Neural cell (in vitro differentiated cells): ENCODE measurements around the gene CLDN2. TPM values are rescaled to one million over a fixed set of nuclear protein-coding genes. Genes with fewer than 3 reads are reported as not detected.

Experiments used
- H2AFZ ChIP-seq: fragments of 200-600, 300-800 bp; sonication (generic), shearing (Covaris generic); 2 replicates; pipeline ENCODE4 v1.6.0; 2014; ENCODE audit warnings: low read depth, mild to moderate bottlenecking, antibody characterized with exemption, low read length, moderate library complexity
- H3F3A ChIP-seq: fragments of 200-600 bp; shearing (Covaris generic); 2 replicates; pipeline ENCODE4 v1.6.1; 2016; ENCODE audit warnings: mild to moderate bottlenecking, moderate library complexity, mixed read lengths, antibody characterized with exemption, low read length; ENCODE audit not compliant: insufficient read depth, poor library complexity, severe bottlenecking
- H3K27ac ChIP-seq: fragments of 200-600, 300-800 bp; sonication (generic), shearing (Covaris generic); 2 replicates; pipeline ENCODE4 v1.5.1; 2014; ENCODE audit warnings: mild to moderate bottlenecking, low read length, moderate library complexity
- H3K27me3 ChIP-seq: fragments of 300-800, 200-600 bp; sonication (generic), shearing (Covaris generic); 2 replicates; pipeline ENCODE4 v1.6.0; 2014; ENCODE audit warnings: mild to moderate bottlenecking, low read depth, low read length, moderate library complexity; ENCODE audit not compliant: insufficient read depth
- H3K36me3 ChIP-seq: fragments of 300-800, 200-600 bp; sonication (generic), shearing (Covaris generic); 2 replicates; pipeline ENCODE4 v1.5.1; 2014; ENCODE audit warnings: mild to moderate bottlenecking, antibody characterized with exemption, low read length, moderate library complexity; ENCODE audit not compliant: insufficient read depth
- H3K4me2 ChIP-seq: fragments of 300-800, 200-600 bp; sonication (generic), shearing (Covaris generic); 2 replicates; pipeline ENCODE4 v1.6.0; 2014; ENCODE audit warnings: mild to moderate bottlenecking, low read length
- H3K4me3 ChIP-seq: fragments of 300-800, 200-600 bp; sonication (generic), shearing (Covaris generic); 2 replicates; pipeline ENCODE4 v1.5.1; 2014; ENCODE audit warnings: mild to moderate bottlenecking, low read length, moderate library complexity
- H3K79me2 ChIP-seq: fragments of 200-600 bp; shearing (Covaris generic); replicated peaks from 2 replicates; pipeline ENCODE4 v1.6.0; 2014; ENCODE audit warnings: mild to moderate bottlenecking, low read length, moderate library complexity; ENCODE audit not compliant: insufficient read depth
- H3K9ac ChIP-seq: fragments of 300-800, 200-600 bp; sonication (generic), shearing (Covaris generic); 2 replicates; pipeline ENCODE4 v1.6.1; 2016; ENCODE audit warnings: mild to moderate bottlenecking, low read length, mixed read lengths
- H3K9me2 ChIP-seq: fragments of 200-600 bp; shearing (Covaris generic); 2 replicates; pipeline ENCODE4 v1.6.1; 2016; ENCODE audit warnings: mild to moderate bottlenecking, low read length, mixed read lengths; ENCODE audit not compliant: insufficient read depth
- H3K9me3 ChIP-seq: fragments of 200-600, 300-800 bp; sonication (generic), shearing (Covaris generic); 2 replicates; pipeline ENCODE4 v1.6.1; 2016; ENCODE audit warnings: mild to moderate bottlenecking, mixed run types, low read length, moderate library complexity, mixed read lengths
- H4K20me1 ChIP-seq: fragments of 200-600 bp; shearing (Covaris generic); 2 replicates; pipeline ENCODE4 v1.6.1; 2016; ENCODE audit warnings: mild to moderate bottlenecking, mixed run types; ENCODE audit not compliant: insufficient read depth
- EP300 ChIP-seq: fragments of 450-650 bp; conservative IDR thresholded peaks from 2 replicates; pipeline ENCODE4 v1.6.1; 2014; ENCODE audit warnings: antibody characterized with exemption, mild to moderate bottlenecking, moderate library complexity; ENCODE audit not compliant: poor library complexity, severe bottlenecking
- EZH2 ChIP-seq: fragments of 200-600, 300-800 bp; shearing (Covaris generic), sonication (generic); IDR thresholded peaks from 2 replicates; pipeline ENCODE4 v1.6.1; 2014; ENCODE audit warnings: antibody characterized with exemption, low read length, borderline replicate concordance, mild to moderate bottlenecking; ENCODE audit not compliant: insufficient read depth, poor library complexity, severe bottlenecking
- MXI1 ChIP-seq: fragments of 450-650 bp; conservative IDR thresholded peaks from 2 replicates; pipeline ENCODE4 v1.6.1; 2014; ENCODE audit warnings: antibody characterized with exemption, mild to moderate bottlenecking; ENCODE audit not compliant: poor library complexity, severe bottlenecking
- POLR2AphosphoS5 ChIP-seq: IDR thresholded peaks from 2 replicates; pipeline ENCODE4 v1.6.1; 2012
- RAD21 ChIP-seq: fragments of 450-650 bp; conservative IDR thresholded peaks from 2 replicates; pipeline ENCODE4 v1.6.1; 2014; ENCODE audit warnings: antibody characterized with exemption, mild to moderate bottlenecking, moderate library complexity
- SMC3 ChIP-seq: fragments of 450-650 bp; conservative IDR thresholded peaks from 2 replicates; pipeline ENCODE4 v1.6.1; 2014; ENCODE audit warnings: antibody characterized with exemption, mild to moderate bottlenecking, moderate library complexity; ENCODE audit not compliant: poor library complexity
- TAF1 ChIP-seq: IDR thresholded peaks from 2 replicates; pipeline ENCODE4 v1.6.1; 2012; ENCODE audit warnings: low read depth
- polyA plus RNA-seq: library from polyadenylated mRNA; depleted of rRNA; stranded (reverse); fragments of >200 nt; gene quantifications from 2 replicates; pipeline ENCODE4 v1.2.3, GENCODE V29; 2014
- TF ChIP-seq, protein P1 (sequence below): IDR thresholded peaks from 2 replicates; pipeline ENCODE4 v1.6.1; 2012; ENCODE audit warnings: borderline replicate concordance
- TF ChIP-seq, protein P2 (sequence below): fragments of 450-650 bp; IDR thresholded peaks from 2 replicates; pipeline ENCODE4 v1.5.1; 2014; ENCODE audit warnings: antibody characterized with exemption, mild to moderate bottlenecking, moderate library complexity; ENCODE audit not compliant: poor library complexity, severe bottlenecking

The CLDN2 gene
- polyA plus RNA-seq, 1 donor from 2014 or later, result not detected

GRCh38 chrX:106921637-106922036 is 1.4 kb downstream of the CLDN2 start (continued):
- TF ChIP-seq MXI1 (no peak), EZH2 (no peak)

DNA sequence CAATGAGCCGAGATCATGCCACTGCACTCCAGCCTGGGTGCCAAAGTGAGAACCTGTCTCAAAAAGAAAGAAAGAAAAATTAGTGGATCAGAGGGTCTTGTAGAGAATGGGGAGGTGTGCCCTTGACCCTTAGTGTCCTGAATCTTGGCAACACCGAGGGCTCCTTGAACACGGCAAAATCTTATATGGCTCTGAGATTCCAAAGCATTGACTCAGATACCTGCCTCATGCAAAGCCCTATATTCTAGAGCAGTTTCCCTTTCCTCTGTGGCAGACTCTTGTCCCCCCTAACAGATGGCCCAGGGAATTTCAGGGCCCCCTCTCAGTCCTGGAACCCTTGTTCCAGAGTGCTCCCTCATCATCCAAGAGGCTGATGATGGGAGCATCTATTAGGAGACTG is 6.8 kb downstream of the CLDN2 start:
- H3K9ac ChIP-seq, result no peak overlapping the region
- TF ChIP-seq RAD21, result no peak
- no peak for TF ChIP-seq POLR2AphosphoS5
- TF ChIP-seq, protein P1, sequence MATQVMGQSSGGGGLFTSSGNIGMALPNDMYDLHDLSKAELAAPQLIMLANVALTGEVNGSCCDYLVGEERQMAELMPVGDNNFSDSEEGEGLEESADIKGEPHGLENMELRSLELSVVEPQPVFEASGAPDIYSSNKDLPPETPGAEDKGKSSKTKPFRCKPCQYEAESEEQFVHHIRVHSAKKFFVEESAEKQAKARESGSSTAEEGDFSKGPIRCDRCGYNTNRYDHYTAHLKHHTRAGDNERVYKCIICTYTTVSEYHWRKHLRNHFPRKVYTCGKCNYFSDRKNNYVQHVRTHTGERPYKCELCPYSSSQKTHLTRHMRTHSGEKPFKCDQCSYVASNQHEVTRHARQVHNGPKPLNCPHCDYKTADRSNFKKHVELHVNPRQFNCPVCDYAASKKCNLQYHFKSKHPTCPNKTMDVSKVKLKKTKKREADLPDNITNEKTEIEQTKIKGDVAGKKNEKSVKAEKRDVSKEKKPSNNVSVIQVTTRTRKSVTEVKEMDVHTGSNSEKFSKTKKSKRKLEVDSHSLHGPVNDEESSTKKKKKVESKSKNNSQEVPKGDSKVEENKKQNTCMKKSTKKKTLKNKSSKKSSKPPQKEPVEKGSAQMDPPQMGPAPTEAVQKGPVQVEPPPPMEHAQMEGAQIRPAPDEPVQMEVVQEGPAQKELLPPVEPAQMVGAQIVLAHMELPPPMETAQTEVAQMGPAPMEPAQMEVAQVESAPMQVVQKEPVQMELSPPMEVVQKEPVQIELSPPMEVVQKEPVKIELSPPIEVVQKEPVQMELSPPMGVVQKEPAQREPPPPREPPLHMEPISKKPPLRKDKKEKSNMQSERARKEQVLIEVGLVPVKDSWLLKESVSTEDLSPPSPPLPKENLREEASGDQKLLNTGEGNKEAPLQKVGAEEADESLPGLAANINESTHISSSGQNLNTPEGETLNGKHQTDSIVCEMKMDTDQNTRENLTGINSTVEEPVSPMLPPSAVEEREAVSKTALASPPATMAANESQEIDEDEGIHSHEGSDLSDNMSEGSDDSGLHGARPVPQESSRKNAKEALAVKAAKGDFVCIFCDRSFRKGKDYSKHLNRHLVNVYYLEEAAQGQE, result no peak
- no peak for TF ChIP-seq MXI1
- TF ChIP-seq, protein P2, sequence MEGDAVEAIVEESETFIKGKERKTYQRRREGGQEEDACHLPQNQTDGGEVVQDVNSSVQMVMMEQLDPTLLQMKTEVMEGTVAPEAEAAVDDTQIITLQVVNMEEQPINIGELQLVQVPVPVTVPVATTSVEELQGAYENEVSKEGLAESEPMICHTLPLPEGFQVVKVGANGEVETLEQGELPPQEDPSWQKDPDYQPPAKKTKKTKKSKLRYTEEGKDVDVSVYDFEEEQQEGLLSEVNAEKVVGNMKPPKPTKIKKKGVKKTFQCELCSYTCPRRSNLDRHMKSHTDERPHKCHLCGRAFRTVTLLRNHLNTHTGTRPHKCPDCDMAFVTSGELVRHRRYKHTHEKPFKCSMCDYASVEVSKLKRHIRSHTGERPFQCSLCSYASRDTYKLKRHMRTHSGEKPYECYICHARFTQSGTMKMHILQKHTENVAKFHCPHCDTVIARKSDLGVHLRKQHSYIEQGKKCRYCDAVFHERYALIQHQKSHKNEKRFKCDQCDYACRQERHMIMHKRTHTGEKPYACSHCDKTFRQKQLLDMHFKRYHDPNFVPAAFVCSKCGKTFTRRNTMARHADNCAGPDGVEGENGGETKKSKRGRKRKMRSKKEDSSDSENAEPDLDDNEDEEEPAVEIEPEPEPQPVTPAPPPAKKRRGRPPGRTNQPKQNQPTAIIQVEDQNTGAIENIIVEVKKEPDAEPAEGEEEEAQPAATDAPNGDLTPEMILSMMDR, result no peak
- TF ChIP-seq EZH2, result no peak
- no peak for TF ChIP-seq EP300
- no peak for TF ChIP-seq TAF1
- TF ChIP-seq SMC3, result no peak
- no peaks in the 10 kb centered on the region for H3K9me2 ChIP-seq
- no peaks in the 10 kb centered on the region for H4K20me1 ChIP-seq
- H3K27ac ChIP-seq, result no peak overlapping the region
- no peaks in the 10 kb centered on the region for H3K9me3 ChIP-seq
- H3K36me3 ChIP-seq, result no peaks in the 10 kb centered on the region
- H3K4me2 ChIP-seq, result no peak overlapping the region
- H3K4me3 ChIP-seq, result no peak overlapping the region
- H2AFZ ChIP-seq, result no peak overlapping the region
- H3F3A ChIP-seq, result no peaks in the 10 kb centered on the region
- no peaks in the 10 kb centered on the region for H3K27me3 ChIP-seq
- H3K79me2 ChIP-seq, result no peaks in the 10 kb centered on the region

GRCh38 chrX:106927700-106928099 is 7.5 kb downstream of the CLDN2 start:
- H3K4me3 ChIP-seq, result no peak overlapping the region
- H3K9ac ChIP-seq, result no peak overlapping the region
- H3K9me3 ChIP-seq, result no peaks in the 10 kb centered on the region
- H2AFZ ChIP-seq, result no peak overlapping the region
- H4K20me1 ChIP-seq, result no peaks in the 10 kb centered on the region
- no peak overlapping the region for H3K27ac ChIP-seq
- H3K9me2 ChIP-seq, result no peaks in the 10 kb centered on the region
- no peak overlapping the region for H3K4me2 ChIP-seq
- H3K36me3 ChIP-seq, result no peaks in the 10 kb centered on the region
- no peaks in the 10 kb centered on the region for H3F3A ChIP-seq
- H3K79me2 ChIP-seq, result no peaks in the 10 kb centered on the region
- H3K27me3 ChIP-seq, result no peaks in the 10 kb centered on the region
- TF ChIP-seq, protein P2, result no peak
- TF ChIP-seq POLR2AphosphoS5 (no peak), MXI1 (no peak), TAF1 (no peak), SMC3 (no peak), RAD21 (no peak), EZH2 (no peak), EP300 (no peak)
- TF ChIP-seq, protein P1, result no peak
